CD4-positive, CD25-positive, alpha-beta regulatory T cell (primary cell): ENCODE data around the gene BBC3. TPM values are rescaled to one million over a fixed set of nuclear protein-coding genes. Genes with fewer than 3 reads are reported as not detected.

Source experiments
- ATAC-seq, 2 donors: fragments of 150-1000 bp; cut with Tn5 transposase; one replicate each; pipeline ENCODE4 v1.10.0; 2021; ENCODE audit warnings: low read depth in 2 of 2, moderate number of reproducible peaks in 2 of 2, moderate library complexity in 1 of 2
- DNase-seq, 3 donors: peaks; one replicate each; pipeline versions ENCODE4 v3.0.0 to v3.0.0-alpha.2; 2012 to 2022; ENCODE audit warnings: mixed read lengths in 1 of 3
- H3K27ac ChIP-seq: one replicate; pipeline ENCODE4 v1.7.0; 2013; ENCODE audit warnings: mild to moderate bottlenecking, low read length; ENCODE audit not compliant: insufficient read depth, poor library complexity, severe bottlenecking
- H3K27me3 ChIP-seq: one replicate; pipeline ENCODE4 v1.7.0; 2013; ENCODE audit warnings: low read length; ENCODE audit not compliant: control insufficient read depth, insufficient read depth
- H3K36me3 ChIP-seq: one replicate; pipeline ENCODE4 v1.7.0; 2013; ENCODE audit warnings: mild to moderate bottlenecking, low read length, moderate library complexity; ENCODE audit not compliant: control insufficient read depth, insufficient read depth
- H3K4me1 ChIP-seq: 2 replicates; pipeline ENCODE4 v1.7.0; 2013; ENCODE audit warnings: mild to moderate bottlenecking, low read length; ENCODE audit not compliant: insufficient read depth, control insufficient read depth, poor library complexity, severe bottlenecking
- H3K4me3 ChIP-seq: one replicate; pipeline ENCODE4 v1.7.0; 2013; ENCODE audit warnings: low read depth, mild to moderate bottlenecking, low read length, moderate library complexity
- H3K9me3 ChIP-seq, 2 experiments: 1 replicate in 1 of 2; 2 replicates in 1 of 2; pipeline ENCODE4 v1.7.0; 2013; ENCODE audit warnings: low read length in 2 of 2, mild to moderate bottlenecking in 1 of 2, moderate library complexity in 1 of 2; ENCODE audit not compliant: control insufficient read depth in 2 of 2
- H3K27ac Mint-ChIP-seq, 3 donors: one replicate each; pipeline ENCODE4 v1.8.0; 2020 to 2022; ENCODE audit warnings: mild to moderate bottlenecking in 3 of 3, mixed read lengths in 3 of 3, moderate library complexity in 2 of 3
- H3K27me3 Mint-ChIP-seq: one replicate; pipeline ENCODE4 v1.8.0; 2022; ENCODE audit warnings: mild to moderate bottlenecking, mixed read lengths
- H3K36me3 Mint-ChIP-seq: one replicate; pipeline ENCODE4 v1.8.0; 2020; ENCODE audit warnings: mixed read lengths
- H3K4me1 Mint-ChIP-seq, 4 donors: one replicate each; pipeline ENCODE4 v1.8.0; 2020 to 2022; ENCODE audit warnings: mixed read lengths in 4 of 4, mild to moderate bottlenecking in 1 of 4
- H3K4me3 Mint-ChIP-seq, 4 donors: one replicate each; pipeline ENCODE4 v1.8.0; 2020 to 2022; ENCODE audit warnings: mild to moderate bottlenecking in 4 of 4, mixed read lengths in 4 of 4, moderate library complexity in 3 of 4
- H3K9me3 Mint-ChIP-seq, 7 donors: one replicate each; pipeline ENCODE4 v1.8.0; 2020 to 2022; ENCODE audit warnings: mixed read lengths in 7 of 7, mild to moderate bottlenecking in 3 of 7, moderate library complexity in 2 of 7
- polyA plus RNA-seq, 4 donors: library from polyadenylated mRNA; unstranded; fragments of 300-500 nt; fragmentation: Illumina TruSeq; gene quantifications; one replicate each; pipeline ENCODE4 v1.2.3, GENCODE V29; 2021
- total RNA-seq: library from RNA; stranded (reverse); gene quantifications from one replicate; pipeline ENCODE4 v1.2.3, GENCODE V29; 2022

Gene BBC3
- total and polyA plus RNA-seq, 5 donors from 2014 or later, result 4.2 to 21.2 (median 6.2) TPM

GRCh38 chr19:47243776-47244547, 13.0 kb upstream of the BBC3 start:
- Mint-ChIP-seq H3K4me3 (peak overlapping the region in 3 of 4 donors; percentile 80 to 88 (median 86)), H3K4me1 (peaks cover 10 to 37% (median 17%) of the 10 kb centered on the region in 4 donors), H3K36me3 (no peaks in the 10 kb centered on the region), H3K27me3 (peaks cover 3% of the 10 kb centered on the region), H3K27ac (peak overlapping the region; percentile 8 to 83 (median 78)), H3K9me3 (no peaks in the 10 kb centered on the region)
- H3K27ac ChIP-seq, result peak overlapping the region; percentile 60
- no peaks in the 10 kb centered on the region for H3K36me3 ChIP-seq
- H3K4me3 ChIP-seq, result peak overlapping the region; percentile 62
- no peaks in the 10 kb centered on the region for H3K9me3 ChIP-seq
- no peaks in the 10 kb centered on the region for H3K27me3 ChIP-seq
- ATAC-seq (peak; percentile 58 to 61), DNase-seq (peak; percentile 76 to 94 (median 85))
- H3K4me1 ChIP-seq, result peaks cover 35% of the 10 kb centered on the region

- H3K36me3 Mint-ChIP-seq, result no peaks in the 10 kb centered on the region
- peaks cover 39% of the 10 kb centered on the region for H3K4me1 ChIP-seq
- peak overlapping the region in 3 of 4 donors; percentile 74 to 86 (median 80) for H3K4me3 Mint-ChIP-seq
- peak overlapping the region; percentile 62 for H3K4me3 ChIP-seq
- peaks cover 11 to 41% (median 20%) of the 10 kb centered on the region in 4 donors for H3K4me1 Mint-ChIP-seq
- no peaks in the 10 kb centered on the region for H3K36me3 ChIP-seq
- H3K27ac Mint-ChIP-seq, result peak overlapping the region in 2 of 3 donors; percentile 78 to 85
- no peaks in the 10 kb centered on the region for H3K9me3 ChIP-seq
- no peaks in the 10 kb centered on the region for H3K27me3 ChIP-seq
- ATAC-seq, result no peak
- H3K9me3 Mint-ChIP-seq, result no peaks in the 10 kb centered on the region
- peak overlapping the region; percentile 60 for H3K27ac ChIP-seq
- H3K27me3 Mint-ChIP-seq, result peaks cover 5% of the 10 kb centered on the region
- DNase-seq, result no peak
Observed at GRCh38 chr19:47243364-47243775, 12.4 kb upstream of the BBC3 start.

GRCh38 chr19:47241919-47242577, 11.0 kb upstream of the BBC3 start:
- H3K36me3 ChIP-seq, result no peaks in the 10 kb centered on the region
- DNase-seq (peak in 2 of 3 donors; percentile 27 to 37), ATAC-seq (no peak)
- no peak overlapping the region for H3K4me3 ChIP-seq
- Mint-ChIP-seq H3K4me3 (no peak overlapping the region), H3K36me3 (no peaks in the 10 kb centered on the region), H3K9me3 (no peaks in the 10 kb centered on the region), H3K27ac (no peak overlapping the region), H3K27me3 (peaks cover 5% of the 10 kb centered on the region), H3K4me1 (peaks cover 11 to 38% (median 14%) of the 10 kb centered on the region in 4 donors)
- H3K27me3 ChIP-seq, result no peaks in the 10 kb centered on the region
- H3K9me3 ChIP-seq, result no peaks in the 10 kb centered on the region
- H3K27ac ChIP-seq, result no peak overlapping the region
- peaks cover 39% of the 10 kb centered on the region for H3K4me1 ChIP-seq

GRCh38 chr19:47240996-47241918, 10.3 kb upstream of the BBC3 start:
- Histone ChIP-seq H3K27ac (peak overlapping the region; percentile 38), H3K9me3 (no peaks in the 10 kb centered on the region), H3K4me3 (no peak overlapping the region), H3K4me1 (peaks cover 39% of the 10 kb centered on the region), H3K27me3 (no peaks in the 10 kb centered on the region), H3K36me3 (no peaks in the 10 kb centered on the region)
- peak; percentile 82 to 88 (median 83) for DNase-seq
- Mint-ChIP-seq H3K4me3 (peak overlapping the region in 3 of 4 donors; percentile 44 to 72 (median 50)), H3K9me3 (no peaks in the 10 kb centered on the region), H3K27me3 (peaks cover 5% of the 10 kb centered on the region), H3K36me3 (no peaks in the 10 kb centered on the region), H3K4me1 (peaks cover 11 to 38% (median 14%) of the 10 kb centered on the region in 4 donors), H3K27ac (peak overlapping the region in 1 of 3 donors; percentile 4)
- ATAC-seq, result peak; percentile 61 to 64

- H3K27ac ChIP-seq, result peak overlapping the region; percentile 38
- H3K9me3 Mint-ChIP-seq, result no peaks in the 10 kb centered on the region
Observed at GRCh38 chr19:47240556-47240955, 9.6 kb upstream of the BBC3 start.

GRCh38 chr19:47239610-47240296, 8.8 kb upstream of the BBC3 start:
- no peaks in the 10 kb centered on the region for H3K36me3 Mint-ChIP-seq

More at GRCh38 chr19:47240556-47240955, 9.6 kb upstream of the BBC3 start:
- Mint-ChIP-seq H3K4me1 (peaks cover 11 to 38% (median 14%) of the 10 kb centered on the region in 4 donors), H3K4me3 (peak overlapping the region in 3 of 4 donors; percentile 50 to 80 (median 72)), H3K27ac (peak overlapping the region in 2 of 3 donors; percentile 12 to 59), H3K36me3 (no peaks in the 10 kb centered on the region), H3K27me3 (peaks cover 5% of the 10 kb centered on the region)
- DNase-seq, result no peak
- no peaks in the 10 kb centered on the region for H3K36me3 ChIP-seq
- H3K4me3 ChIP-seq, result no peak overlapping the region
- H3K27me3 ChIP-seq, result no peaks in the 10 kb centered on the region
- no peak for ATAC-seq
- H3K9me3 ChIP-seq, result no peaks in the 10 kb centered on the region
- H3K4me1 ChIP-seq, result peaks cover 39% of the 10 kb centered on the region

More at GRCh38 chr19:47239610-47240296, 8.8 kb upstream of the BBC3 start:
- Mint-ChIP-seq H3K4me1 (peaks cover 11 to 33% (median 13%) of the 10 kb centered on the region in 4 donors), H3K27ac (peak overlapping the region in 2 of 3 donors; percentile 59 to 90), H3K4me3 (peak overlapping the region; percentile 46 to 93 (median 68)), H3K9me3 (no peaks in the 10 kb centered on the region), H3K27me3 (peaks cover 5% of the 10 kb centered on the region)
- DNase-seq, result peak; percentile 65 to 73 (median 68)
- ATAC-seq, result peak in 1 of 2 donors; percentile 12
- H3K27me3 ChIP-seq, result no peaks in the 10 kb centered on the region
- H3K4me3 ChIP-seq, result no peak overlapping the region
- no peak overlapping the region for H3K27ac ChIP-seq
- no peaks in the 10 kb centered on the region for H3K36me3 ChIP-seq
- no peaks in the 10 kb centered on the region for H3K9me3 ChIP-seq
- H3K4me1 ChIP-seq, result peaks cover 38% of the 10 kb centered on the region
